ENCODE results near the gene BHLHE40. TPM values are rescaled to one million over a fixed set of nuclear protein-coding genes. Genes with fewer than 3 reads are reported as not detected.
A peak's percentile ranks its signal among the peaks of the same experiment; 100 is the strongest.

Gene BHLHE40
- total and polyA plus RNA-seq, 2 of the 13 experiments (the other 11 are each of a cell fraction or from before 2014, with no cell fraction given): 1.8 to 51.0 TPM

DNA sequence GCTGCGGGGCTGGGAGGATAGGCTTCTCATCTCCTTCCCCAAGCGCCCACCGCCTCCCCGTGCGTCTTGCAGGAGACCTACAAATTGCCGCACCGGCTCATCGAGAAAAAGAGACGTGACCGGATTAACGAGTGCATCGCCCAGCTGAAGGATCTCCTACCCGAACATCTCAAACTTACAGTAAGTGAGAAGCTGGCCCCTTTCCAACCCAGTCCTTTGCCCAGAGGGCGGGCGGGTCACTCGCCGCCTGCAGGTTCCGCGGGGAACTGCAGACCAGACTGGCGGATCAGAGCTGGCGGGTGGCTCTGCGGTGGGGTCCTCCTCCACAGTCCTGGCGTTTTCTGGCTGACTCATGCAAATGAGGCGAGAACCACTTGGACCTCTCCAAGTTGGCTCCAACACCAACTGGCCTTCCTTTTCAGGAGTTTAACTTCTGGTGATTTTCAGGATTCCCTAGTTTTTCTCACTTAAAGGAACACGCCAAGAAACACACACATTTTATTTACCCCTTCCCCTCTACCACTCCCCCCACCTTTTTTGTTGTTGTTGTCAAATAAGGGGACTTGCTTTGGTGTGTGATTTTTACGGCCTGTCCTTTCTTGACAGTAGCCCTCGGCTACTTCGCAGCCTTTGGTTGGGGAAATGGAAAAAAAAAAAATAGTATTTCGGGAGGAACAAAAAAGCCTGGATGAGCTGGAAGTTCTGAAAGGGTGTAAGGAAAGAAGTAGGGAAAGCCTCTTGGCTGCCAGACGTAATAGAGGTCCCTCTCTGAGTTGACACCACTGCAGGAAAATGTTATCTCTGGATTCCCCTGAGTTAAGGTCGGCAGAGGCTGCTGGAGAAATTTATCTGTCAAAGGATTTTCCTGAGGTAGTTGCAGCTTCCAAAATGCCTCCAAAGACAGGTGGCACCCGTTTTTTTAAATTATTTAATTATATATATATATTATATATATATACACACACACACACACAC is 1.3 kb downstream of the BHLHE40 start (continued):
- TF ChIP-seq, protein P1, sequence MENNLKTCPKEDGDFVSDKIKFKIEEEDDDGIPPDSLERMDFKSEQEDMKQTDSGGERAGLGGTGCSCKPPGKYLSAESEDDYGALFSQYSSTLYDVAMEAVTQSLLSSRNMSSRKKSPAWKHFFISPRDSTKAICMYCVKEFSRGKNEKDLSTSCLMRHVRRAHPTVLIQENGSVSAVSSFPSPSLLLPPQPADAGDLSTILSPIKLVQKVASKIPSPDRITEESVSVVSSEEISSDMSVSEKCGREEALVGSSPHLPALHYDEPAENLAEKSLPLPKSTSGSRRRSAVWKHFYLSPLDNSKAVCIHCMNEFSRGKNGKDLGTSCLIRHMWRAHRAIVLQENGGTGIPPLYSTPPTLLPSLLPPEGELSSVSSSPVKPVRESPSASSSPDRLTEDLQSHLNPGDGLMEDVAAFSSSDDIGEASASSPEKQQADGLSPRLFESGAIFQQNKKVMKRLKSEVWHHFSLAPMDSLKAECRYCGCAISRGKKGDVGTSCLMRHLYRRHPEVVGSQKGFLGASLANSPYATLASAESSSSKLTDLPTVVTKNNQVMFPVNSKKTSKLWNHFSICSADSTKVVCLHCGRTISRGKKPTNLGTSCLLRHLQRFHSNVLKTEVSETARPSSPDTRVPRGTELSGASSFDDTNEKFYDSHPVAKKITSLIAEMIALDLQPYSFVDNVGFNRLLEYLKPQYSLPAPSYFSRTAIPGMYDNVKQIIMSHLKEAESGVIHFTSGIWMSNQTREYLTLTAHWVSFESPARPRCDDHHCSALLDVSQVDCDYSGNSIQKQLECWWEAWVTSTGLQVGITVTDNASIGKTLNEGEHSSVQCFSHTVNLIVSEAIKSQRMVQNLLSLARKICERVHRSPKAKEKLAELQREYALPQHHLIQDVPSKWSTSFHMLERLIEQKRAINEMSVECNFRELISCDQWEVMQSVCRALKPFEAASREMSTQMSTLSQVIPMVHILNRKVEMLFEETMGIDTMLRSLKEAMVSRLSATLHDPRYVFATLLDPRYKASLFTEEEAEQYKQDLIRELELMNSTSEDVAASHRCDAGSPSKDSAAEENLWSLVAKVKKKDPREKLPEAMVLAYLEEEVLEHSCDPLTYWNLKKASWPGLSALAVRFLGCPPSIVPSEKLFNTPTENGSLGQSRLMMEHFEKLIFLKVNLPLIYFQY (CRISPR knock-in tag; IDR thresholded peaks at IDR 0.05; ENCODE audit: borderline replicate concordance): peak; percentile 32; the same call in 1 of the 2 replicates
- TF ChIP-seq ZFX (CRISPR knock-in tag; IDR thresholded peaks at IDR 0.05; ENCODE audit: low read depth) (0 out of 2 replicates have a peak, but pooled peaks have one; percentile 17), POLR2G (IDR thresholded peaks at IDR 0.05; ENCODE audit: low read depth, low read length) (peak; percentile 41; the same call in 1 of the 2 replicates), ZFAT (CRISPR knock-in tag; conservative IDR thresholded peaks at IDR 0.05) (no peak), RARG (CRISPR knock-in tag; IDR thresholded peaks at IDR 0.05; ENCODE audit: low read depth) (no peak), ZSCAN22 (CRISPR knock-in tag; IDR thresholded peaks at IDR 0.05) (no peak), ZFY (CRISPR knock-in tag; IDR thresholded peaks at IDR 0.05) (no peak), STAG1 (CRISPR knock-in tag; IDR thresholded peaks at IDR 0.05) (peak; percentile 50; the same call in 1 of the 2 replicates), RBAK (CRISPR knock-in tag; IDR thresholded peaks at IDR 0.05) (peak; percentile 70), RFXAP (CRISPR knock-in tag; IDR thresholded peaks at IDR 0.05; ENCODE audit: borderline replicate concordance) (no peak), ZNF644 (CRISPR knock-in tag; IDR thresholded peaks at IDR 0.05; ENCODE audit: low read depth) (no peak), ZNF350 (CRISPR knock-in tag; IDR thresholded peaks at IDR 0.05; ENCODE audit: borderline replicate concordance, low read depth) (peak; percentile 48; the same call in 1 of the 2 replicates)
- TF ChIP-seq, protein P2, sequence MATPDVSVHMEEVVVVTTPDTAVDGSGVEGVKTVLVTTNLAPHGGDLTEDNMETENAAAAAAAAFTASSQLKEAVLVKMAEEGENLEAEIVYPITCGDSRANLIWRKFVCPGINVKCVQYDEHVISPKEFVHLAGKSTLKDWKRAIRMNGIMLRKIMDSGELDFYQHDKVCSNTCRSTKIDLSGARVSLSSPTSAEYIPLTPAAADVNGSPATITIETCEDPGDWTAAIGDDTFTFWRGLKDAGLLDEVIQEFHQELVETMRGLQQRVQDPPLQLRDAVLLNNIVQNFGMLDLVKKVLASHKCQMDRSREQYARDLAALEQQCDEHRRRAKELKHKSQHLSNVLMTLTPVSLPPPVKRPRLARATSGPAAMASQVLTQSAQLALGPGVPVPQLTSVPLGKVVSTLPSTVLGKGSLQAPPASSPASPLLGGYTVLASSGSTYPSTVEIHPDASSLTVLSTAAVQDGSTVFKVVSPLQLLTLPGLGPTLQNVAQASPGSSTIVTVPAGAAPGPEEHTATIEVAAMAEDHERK (CRISPR knock-in tag; IDR thresholded peaks at IDR 0.05; ENCODE audit: low read depth): no peak
- TF ChIP-seq, protein P3, sequence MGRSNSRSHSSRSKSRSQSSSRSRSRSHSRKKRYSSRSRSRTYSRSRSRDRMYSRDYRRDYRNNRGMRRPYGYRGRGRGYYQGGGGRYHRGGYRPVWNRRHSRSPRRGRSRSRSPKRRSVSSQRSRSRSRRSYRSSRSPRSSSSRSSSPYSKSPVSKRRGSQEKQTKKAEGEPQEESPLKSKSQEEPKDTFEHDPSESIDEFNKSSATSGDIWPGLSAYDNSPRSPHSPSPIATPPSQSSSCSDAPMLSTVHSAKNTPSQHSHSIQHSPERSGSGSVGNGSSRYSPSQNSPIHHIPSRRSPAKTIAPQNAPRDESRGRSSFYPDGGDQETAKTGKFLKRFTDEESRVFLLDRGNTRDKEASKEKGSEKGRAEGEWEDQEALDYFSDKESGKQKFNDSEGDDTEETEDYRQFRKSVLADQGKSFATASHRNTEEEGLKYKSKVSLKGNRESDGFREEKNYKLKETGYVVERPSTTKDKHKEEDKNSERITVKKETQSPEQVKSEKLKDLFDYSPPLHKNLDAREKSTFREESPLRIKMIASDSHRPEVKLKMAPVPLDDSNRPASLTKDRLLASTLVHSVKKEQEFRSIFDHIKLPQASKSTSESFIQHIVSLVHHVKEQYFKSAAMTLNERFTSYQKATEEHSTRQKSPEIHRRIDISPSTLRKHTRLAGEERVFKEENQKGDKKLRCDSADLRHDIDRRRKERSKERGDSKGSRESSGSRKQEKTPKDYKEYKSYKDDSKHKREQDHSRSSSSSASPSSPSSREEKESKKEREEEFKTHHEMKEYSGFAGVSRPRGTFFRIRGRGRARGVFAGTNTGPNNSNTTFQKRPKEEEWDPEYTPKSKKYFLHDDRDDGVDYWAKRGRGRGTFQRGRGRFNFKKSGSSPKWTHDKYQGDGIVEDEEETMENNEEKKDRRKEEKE (IDR thresholded peaks at IDR 0.05): no peak
- TF ChIP-seq, protein P4, sequence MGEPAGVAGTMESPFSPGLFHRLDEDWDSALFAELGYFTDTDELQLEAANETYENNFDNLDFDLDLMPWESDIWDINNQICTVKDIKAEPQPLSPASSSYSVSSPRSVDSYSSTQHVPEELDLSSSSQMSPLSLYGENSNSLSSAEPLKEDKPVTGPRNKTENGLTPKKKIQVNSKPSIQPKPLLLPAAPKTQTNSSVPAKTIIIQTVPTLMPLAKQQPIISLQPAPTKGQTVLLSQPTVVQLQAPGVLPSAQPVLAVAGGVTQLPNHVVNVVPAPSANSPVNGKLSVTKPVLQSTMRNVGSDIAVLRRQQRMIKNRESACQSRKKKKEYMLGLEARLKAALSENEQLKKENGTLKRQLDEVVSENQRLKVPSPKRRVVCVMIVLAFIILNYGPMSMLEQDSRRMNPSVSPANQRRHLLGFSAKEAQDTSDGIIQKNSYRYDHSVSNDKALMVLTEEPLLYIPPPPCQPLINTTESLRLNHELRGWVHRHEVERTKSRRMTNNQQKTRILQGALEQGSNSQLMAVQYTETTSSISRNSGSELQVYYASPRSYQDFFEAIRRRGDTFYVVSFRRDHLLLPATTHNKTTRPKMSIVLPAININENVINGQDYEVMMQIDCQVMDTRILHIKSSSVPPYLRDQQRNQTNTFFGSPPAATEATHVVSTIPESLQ (CRISPR knock-in tag; conservative IDR thresholded peaks at IDR 0.05): no peak
- TF ChIP-seq, protein P5, sequence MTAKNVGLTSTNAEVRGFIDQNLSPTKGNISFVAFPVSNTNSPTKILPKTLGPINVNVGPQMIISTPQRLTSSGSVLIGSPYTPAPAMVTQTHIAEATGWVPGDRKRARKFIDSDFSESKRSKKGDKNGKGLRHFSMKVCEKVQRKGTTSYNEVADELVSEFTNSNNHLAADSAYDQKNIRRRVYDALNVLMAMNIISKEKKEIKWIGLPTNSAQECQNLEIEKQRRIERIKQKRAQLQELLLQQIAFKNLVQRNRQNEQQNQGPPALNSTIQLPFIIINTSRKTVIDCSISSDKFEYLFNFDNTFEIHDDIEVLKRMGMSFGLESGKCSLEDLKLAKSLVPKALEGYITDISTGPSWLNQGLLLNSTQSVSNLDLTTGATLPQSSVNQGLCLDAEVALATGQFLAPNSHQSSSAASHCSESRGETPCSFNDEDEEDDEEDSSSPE (CRISPR knock-in tag; IDR thresholded peaks at IDR 0.05): no peak
